ENCODE results near the gene LAYN. TPM values are rescaled to one million over a fixed set of nuclear protein-coding genes. Genes with fewer than 3 reads are reported as not detected.

Gene LAYN
- total and polyA plus RNA-seq, 2 of the 4 experiments (the other 2 are of a cell fraction) = 92.5 to 118 TPM

GRCh38 chr11:111582163-111582562 is 41.6 kb downstream of the LAYN start:
- H3K4me2 ChIP-seq (ENCODE audit: low read depth, low read length) = no peak overlapping the region
- POLR2A ChIA-PET (ENCODE audit: unreplicated experiment) = no interaction called here
- CTCF ChIA-PET = no interaction called here
- BruUV-seq (replicated peaks) = no TSS peak
- intact Hi-C loops (cut with micrococcal nuclease) (no loop called here), dilution Hi-C loops (cut with HindIII; ENCODE audit: low sequenced_read_pairs, unreplicated experiment) (no loop called here), in situ Hi-C loops (cut with MboI; ENCODE audit: low sequenced_read_pairs) (loop anchor here (25.0 kb wide), 1 partner anchor 405 kb away; no protein-coding TSS in a partner anchor)
- H4K8ac ChIP-seq (ENCODE audit: low read depth in 2 of 2, low read length in 2 of 2) = peak overlapping the region in 1 of 2 experiments; percentile 33; a peak in 2 of 4 replicates
- peak overlapping the region; percentile 8; the same call in 1 of the 2 replicates for H3K23ac ChIP-seq (ENCODE audit: low read depth, low read length)
- H3K27me3 ChIP-seq (ENCODE audit: control insufficient read depth, insufficient read depth, low read length) = no peaks in the 10 kb centered on the region
- TF ChIP-seq MAZ (IDR thresholded peaks at IDR 0.05; ENCODE audit: borderline replicate concordance, low read depth, low read length) (no peak), SMC3 (IDR thresholded peaks at IDR 0.05; ENCODE audit: low read depth, low read length) (no peak), MXI1 (IDR thresholded peaks at IDR 0.05; ENCODE audit: borderline replicate concordance, low read depth, low read length) (no peak), RCOR1 (IDR thresholded peaks at IDR 0.05; ENCODE audit: insufficient replicate concordance, low read length) (no peak), CEBPB (IDR thresholded peaks at IDR 0.05; ENCODE audit: low read depth, low read length) (no peak), USF2 (IDR thresholded peaks at IDR 0.05; ENCODE audit: low read depth, low read length) (no peak), FOS (IDR thresholded peaks at IDR 0.05; ENCODE audit: low read depth, low read length) (no peak), BHLHE40 (IDR thresholded peaks at IDR 0.05; ENCODE audit: low read depth, low read length) (no peak), ELK1 (IDR thresholded peaks at IDR 0.05; ENCODE audit: borderline replicate concordance, low read depth, low read length) (no peak), CHD1 (IDR thresholded peaks at IDR 0.05; ENCODE audit: low read depth, low read length) (no peak), POLR2A (IDR thresholded peaks at IDR 0.05; ENCODE audit: low read depth, low read length) (no peak), CTCF (conservative IDR thresholded peaks at IDR 0.05; ENCODE audit: low read depth, low read length) (no peak), MAFK (IDR thresholded peaks at IDR 0.05; ENCODE audit: low read depth, low read length) (no peak), NFE2L2 (IDR thresholded peaks at IDR 0.05; ENCODE audit: low read depth, low read length) (no peak), RAD21 (IDR thresholded peaks at IDR 0.05; ENCODE audit: low read length) (no peak), RFX5 (IDR thresholded peaks at IDR 0.05; ENCODE audit: low read depth, low read length) (no peak)
- H3K14ac ChIP-seq (replicated peaks; ENCODE audit: low read depth, low read length) = peak overlapping the region; percentile 47
- no peak overlapping the region for H3K27ac ChIP-seq (ENCODE audit: insufficient read depth, low read length)
- ATAC-seq (ENCODE audit: low read depth) (peak; percentile 53), DNase-seq (no peak)
- peak overlapping the region; percentile 59; the same call in 1 of the 2 replicates for H3K18ac ChIP-seq (ENCODE audit: low read depth, low read length)
- H3K36me3 ChIP-seq (ENCODE audit: control insufficient read depth, insufficient read depth, low read length) = no peaks in the 10 kb centered on the region
- H4K91ac ChIP-seq (ENCODE audit: insufficient read depth, low read depth, low read length) = 0 out of 2 replicates have a peak overlapping the region, but pooled peaks have one; percentile 20
- H3K9me3 ChIP-seq (ENCODE audit: control insufficient read depth, insufficient read depth, low read length) = no peaks in the 10 kb centered on the region
- 0 out of 2 replicates have a peak, but pooled peaks cover 9% of the 10 kb centered on the region for H3K9me1 ChIP-seq (ENCODE audit: insufficient read depth, low read length)
- H2BK20ac ChIP-seq (ENCODE audit: low read depth, low read length) = peak overlapping the region; percentile 12
- peak overlapping the region; percentile 23; the same call in 1 of the 2 replicates for H3K4ac ChIP-seq (ENCODE audit: low read depth, low read length)
- H3K56ac ChIP-seq (ENCODE audit: extremely low read depth, insufficient read depth, low read length) = no peak overlapping the region
- H4K5ac ChIP-seq (ENCODE audit: low read depth, low read length) = peak overlapping the region; percentile 0; the same call in 1 of the 2 replicates
- H2AFZ ChIP-seq (replicated peaks; ENCODE audit: low read length, poor library complexity) = peak overlapping the region; percentile 33
- H2BK15ac ChIP-seq (ENCODE audit: low read depth, low read length) = peak overlapping the region; percentile 19; the same call in 1 of the 3 replicates
- H3K79me1 ChIP-seq (ENCODE audit: low read depth in 1 of 2, low read length in 2 of 2) = no peaks in the 10 kb centered on the region
- H3K4me1 ChIP-seq (ENCODE audit: control insufficient read depth, insufficient read depth, low read length) = peaks cover 6% of the 10 kb centered on the region
- no peak overlapping the region for H3K9ac ChIP-seq (ENCODE audit: low read depth, low read length)
- H3K4me3 ChIP-seq (ENCODE audit: insufficient read depth, low read depth, low read length) = no peak overlapping the region
- peak overlapping the region; percentile 30; the same call in 1 of the 2 replicates for H2BK120ac ChIP-seq (ENCODE audit: low read depth, low read length)
- H4K20me1 ChIP-seq (ENCODE audit: insufficient read depth, low read length) = no peaks in the 10 kb centered on the region
- H2AK5ac ChIP-seq (ENCODE audit: low read depth, low read length) = peak overlapping the region; percentile 56; the same call in 1 of the 2 replicates
- H2BK5ac ChIP-seq (ENCODE audit: low read depth, low read length, poor library complexity, severe bottlenecking) = no peak overlapping the region
- H2AK9ac ChIP-seq (replicated peaks; ENCODE audit: low read depth, low read length, poor library complexity) = no peak overlapping the region

All from IMR-90 (cell line).